NCI-H1694 treated with DMSO at 0.1 percent for 48 hours (cell line): ENCODE data around the gene GALNT3.
A peak's percentile ranks its signal among the peaks of the same experiment; 100 is the strongest.

Source experiments
- DNase-seq: peaks from one replicate; lab custom pipeline; 2025; lab: John Stamatoyannopoulos, UW

Gene GALNT3

DNA sequence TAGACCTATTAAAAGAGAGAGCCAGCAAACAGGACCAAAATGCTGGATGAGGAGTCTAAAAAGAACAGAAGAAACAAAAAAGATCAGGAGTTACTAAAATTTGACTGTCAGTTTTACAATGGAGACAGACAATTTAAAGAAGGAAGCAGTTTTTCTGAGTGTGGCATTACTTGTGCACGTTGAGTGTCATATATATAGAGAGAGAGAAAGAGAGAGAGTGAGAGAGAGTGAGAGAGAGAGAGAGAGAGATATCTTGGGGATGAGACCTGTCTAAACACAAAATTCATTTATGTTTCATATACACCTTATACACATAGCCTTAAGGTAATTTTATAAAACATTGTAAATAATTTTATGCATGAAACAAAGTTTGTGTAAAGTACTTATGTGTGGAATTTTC, 2.1 kb upstream of the GALNT3 start:
- no peak for DNase-seq

- DNase-seq, result no peak
These were observed 964 bp upstream of the GALNT3 start for GRCh38 chr2:165795011-165795410.

DNA sequence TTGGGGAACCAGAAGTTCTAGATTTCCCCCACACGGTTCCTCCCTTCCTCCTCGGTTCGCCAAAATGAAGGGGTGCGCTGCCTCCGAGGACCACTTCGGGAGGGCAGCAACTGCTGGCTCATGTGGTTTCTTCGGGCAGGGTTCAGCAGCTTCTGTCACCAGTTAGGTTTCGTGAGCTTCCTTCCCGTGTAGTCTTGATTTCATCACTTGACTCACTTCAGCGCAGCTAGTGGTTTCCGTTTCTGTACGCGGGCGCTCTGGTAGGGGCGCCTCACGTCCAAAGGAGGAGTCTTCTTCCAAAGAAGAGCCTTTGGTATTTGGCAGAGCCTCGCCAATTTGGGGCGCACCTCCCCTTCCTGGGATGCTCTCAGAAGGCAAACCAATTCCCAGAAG, 485 bp upstream of the GALNT3 start:
- no peak for DNase-seq

- no peak for DNase-seq
These were observed 777 bp downstream of the GALNT3 start for GRCh38 chr2:165793161-165793778.

DNA sequence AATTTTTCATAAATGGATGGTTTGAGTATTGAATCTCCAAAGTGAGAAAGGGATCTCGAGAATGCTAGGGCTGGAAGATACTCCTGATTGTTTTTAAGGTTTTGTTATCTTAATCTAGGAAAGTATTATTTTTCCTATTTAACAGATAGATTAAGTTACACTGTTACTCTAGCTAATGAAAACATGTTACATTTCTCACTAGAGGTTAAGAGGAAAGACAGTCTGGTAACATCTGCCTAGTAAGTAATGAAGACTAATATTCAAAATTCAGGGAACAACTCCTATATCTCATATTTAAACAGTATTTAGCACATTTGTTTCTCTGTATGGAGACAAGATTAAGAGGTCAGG, 2.0 kb downstream of the GALNT3 start:
- DNase-seq, result no peak

DNA sequence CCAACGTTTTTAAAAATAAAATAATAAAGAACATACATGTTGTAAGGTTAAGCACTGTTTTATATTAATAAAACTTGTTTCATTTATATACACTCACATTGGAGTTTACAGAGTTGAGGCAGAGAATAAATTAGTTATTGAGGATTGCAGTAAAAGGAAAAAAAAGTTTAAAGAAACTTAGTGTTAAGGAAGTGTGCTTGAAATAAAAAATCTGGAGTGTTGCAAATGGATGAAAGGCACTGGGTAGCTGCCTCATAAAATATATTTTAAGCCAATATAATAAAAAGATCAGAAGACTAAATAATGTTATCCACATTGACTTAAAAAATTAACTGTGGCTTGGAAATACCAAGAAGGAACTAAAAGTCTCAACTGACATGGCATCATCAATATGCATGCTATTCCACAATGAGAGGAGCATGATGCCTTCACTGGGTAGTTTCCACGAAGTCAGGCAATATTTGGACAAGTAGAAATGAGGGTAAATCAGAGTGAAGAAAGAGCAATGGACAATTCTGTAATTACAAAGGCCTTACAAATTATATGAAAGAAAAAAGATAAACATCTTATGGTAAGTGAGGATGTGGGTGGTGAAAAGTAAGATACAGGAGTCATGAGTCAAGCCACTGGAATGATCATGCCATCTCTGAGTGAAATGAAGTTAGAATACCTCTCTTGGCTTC, 2.5 kb downstream of the GALNT3 start:
- DNase-seq, result no peak

- no peak for DNase-seq
These were observed 3.6 kb downstream of the GALNT3 start for GRCh38 chr2:165790466-165790865.

- no peak for DNase-seq
These were observed 6.7 kb downstream of the GALNT3 start for GRCh38 chr2:165787334-165787733.

GRCh38 chr2:165779706-165780105, 14.3 kb downstream of the GALNT3 start:
- no peak for DNase-seq

DNA sequence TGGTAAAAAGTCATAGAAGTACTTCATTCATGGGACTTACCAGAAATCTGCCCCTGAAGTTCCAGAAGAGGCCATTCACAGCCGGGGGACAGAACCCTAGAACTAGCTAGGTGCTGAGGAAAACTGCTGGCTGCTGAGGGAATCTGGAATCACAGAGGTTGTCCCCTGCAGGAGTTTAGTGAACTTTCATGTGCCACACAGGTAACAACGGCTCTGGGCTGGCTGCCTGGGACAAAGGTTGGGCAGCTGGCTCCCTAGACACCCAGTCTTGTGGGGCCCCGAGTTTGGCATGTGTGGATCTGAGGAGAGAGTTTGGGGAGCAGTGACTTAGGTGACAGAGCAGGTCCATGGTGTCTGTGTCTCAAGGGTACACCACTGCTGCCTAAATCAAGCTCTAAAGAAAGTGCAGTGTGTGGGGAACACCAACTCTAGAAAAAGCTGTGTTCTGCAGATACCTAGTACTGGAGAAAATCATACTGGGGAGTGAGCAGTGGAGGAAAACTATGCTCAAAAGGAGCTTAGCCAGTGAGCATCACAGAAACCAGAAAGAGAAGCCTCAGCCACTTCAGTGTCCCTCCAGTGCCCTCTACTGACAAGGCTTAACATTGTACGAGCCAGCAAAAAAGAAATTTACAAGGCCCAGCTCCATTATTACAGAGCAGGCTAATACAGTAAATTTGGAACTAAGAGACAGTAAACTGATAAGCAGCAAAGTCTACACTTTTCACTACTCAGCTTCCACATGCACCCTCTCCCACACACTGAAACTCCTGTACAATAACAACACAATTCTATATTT, 15.2 kb downstream of the GALNT3 start:
- DNase-seq, result no peak

- no peak for DNase-seq
These were observed 15.9 kb downstream of the GALNT3 start for GRCh38 chr2:165778187-165778556.

DNA sequence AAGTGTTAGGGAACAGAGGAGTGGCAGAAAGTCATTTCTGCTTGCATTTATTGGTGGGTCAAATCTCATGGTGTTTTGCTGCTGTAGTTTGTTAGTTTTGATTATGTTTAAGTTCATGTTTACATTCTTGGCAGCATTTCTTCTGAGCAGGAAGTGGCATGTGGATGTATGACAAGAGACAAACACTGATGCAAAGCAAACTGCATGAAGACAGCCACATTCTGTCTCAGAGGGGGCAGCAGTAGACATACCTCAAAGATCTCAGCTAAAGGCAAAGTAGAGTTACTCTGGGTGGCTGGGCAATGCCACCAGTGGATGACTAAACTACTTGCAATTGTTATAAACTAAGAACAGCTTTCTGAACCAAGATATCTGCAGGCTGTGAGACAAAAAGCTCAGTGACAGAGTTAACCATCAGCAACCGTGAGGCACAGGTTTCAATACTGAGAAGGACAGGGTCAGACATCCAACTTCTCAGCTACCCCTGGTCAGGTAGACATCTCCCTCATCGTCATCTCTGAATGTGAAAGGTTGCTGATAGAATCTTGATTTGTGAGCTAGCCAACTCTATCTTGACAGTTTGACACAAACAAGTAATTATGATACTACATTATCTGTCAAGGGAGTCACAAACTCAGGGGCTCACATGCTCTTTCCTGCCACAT, 16.4 kb downstream of the GALNT3 start:
- no peak for DNase-seq

GRCh38 chr2:165776796-165777195, 17.3 kb downstream of the GALNT3 start:
- DNase-seq, result no peak

- DNase-seq, result no peak
These were observed 18.0 kb downstream of the GALNT3 start for GRCh38 chr2:165776013-165776412.

- no peak for DNase-seq
These were observed 20.4 kb downstream of the GALNT3 start for GRCh38 chr2:165773684-165774083.

DNA sequence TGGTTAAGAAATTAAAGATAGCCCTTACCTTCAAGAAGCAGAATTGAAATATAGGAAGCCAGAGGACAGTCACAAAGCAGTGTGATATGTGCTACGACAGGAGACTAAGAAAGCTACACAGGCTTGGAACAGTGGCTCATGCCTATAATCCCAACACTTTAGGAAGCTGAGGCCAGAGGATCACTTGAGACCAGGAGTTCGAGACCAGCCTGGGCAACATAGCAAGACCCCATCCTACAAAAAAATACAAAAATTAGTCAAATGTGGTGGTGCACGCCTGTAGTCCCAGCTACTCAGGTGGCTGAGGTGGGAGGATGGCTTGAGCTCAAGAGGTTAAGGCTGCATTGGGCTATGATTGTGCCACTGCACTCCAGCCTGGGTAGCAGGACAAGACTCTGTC, 21.9 kb downstream of the GALNT3 start:
- DNase-seq, result no peak

DNA sequence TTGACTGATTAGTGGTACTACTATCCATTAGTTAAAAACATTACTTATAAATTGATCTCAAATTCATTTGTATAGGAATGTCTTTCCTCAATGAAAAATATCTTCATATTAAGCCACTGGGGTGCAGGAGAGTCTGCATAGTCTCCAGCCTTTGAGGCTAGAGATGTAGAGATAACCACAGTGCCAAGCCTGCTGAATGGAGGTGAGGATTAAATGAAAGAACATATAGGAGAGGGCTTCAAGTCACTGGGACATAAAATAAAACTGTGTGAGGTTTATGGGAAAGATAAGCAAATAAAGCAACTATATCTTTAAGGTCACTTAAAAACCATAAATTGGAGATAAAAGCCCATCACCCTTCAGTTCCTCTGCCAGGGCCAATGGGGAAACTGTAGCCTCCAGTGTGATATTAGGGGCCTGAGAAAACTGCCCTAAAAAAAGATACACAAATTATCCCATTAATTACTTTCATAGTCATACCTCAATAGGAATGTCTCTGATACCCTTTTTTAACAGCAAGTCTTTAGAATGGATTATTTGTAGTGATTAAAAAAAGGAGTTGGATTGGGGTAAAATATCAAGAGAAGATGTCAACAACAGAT, 27.6 kb downstream of the GALNT3 start:
- no peak for DNase-seq

DNA sequence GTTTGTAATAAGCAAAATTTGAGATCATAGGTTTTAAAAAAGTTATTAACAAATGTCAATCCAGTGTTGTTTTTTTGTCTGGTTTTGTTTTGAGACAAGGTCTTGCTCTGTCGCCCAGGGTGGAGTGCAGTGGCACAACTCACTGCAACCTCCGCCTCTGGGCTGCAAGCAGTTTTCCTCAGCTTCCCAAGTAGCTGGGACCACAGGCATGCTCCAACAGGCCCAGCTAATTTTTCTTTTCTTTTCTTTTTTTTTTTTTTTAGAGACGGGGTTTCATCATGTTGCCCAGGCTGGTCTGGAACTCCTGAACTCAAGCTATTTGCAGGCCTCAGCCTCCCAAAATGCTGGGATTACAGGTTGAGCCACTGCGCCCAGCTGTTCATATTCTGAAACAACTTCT, 31.3 kb downstream of the GALNT3 start:
- DNase-seq, result no peak

DNA sequence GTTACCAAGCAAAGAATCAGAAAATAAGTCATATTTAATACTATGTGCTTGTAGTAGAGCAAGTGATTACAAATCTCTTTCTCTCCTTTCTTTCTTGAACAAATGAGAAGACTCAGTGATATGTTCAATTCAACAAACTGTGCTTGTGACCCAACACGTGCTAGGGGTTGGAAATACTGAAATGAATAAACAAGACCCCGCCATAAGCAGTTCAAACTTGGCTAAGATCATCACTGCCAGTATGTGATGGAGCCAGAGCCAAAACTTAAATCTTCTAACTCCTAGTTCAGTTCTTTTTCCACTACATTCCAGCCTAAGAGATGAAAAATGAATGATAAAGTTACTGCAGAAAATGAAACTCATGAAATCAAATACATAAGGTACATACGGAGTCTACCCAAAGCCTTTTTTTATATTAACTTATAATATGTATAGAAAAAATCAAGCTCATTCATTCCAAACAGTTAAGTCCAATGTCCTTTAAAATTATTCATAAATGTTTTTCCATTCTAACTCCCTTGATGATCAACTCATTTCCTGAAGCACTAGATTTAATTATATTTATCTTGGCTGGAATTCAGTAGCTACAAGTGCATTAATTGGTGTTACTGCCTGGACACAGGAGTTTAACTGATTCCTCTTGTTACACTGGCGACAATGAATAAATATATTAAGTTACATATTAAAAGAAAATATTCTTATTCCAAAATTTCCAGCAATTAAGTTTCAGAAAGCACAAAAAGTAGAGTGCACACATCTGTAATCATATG, 36.0 kb downstream of the GALNT3 start:
- peak; percentile 7 for DNase-seq

DNA sequence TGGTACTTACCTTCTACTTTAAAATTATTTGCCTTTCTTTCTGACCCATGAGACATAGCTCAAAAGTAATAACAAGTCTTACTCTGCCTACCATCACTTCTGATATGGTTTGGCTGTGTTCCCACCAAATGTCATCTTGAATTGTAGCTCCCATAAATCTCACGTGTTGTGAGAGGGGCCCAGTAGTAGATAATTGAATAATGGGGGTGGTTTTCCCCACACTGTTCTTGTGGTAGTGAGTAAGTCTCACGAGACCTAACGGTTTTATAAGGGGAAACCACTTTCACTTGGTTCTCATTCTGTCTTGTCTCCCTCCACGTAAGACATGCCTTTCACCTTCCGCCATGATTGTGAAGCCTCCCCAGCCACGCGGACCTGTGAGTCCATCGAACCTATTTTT, 47.5 kb downstream of the GALNT3 start:
- no peak for DNase-seq

GRCh38 chr2:165745916-165746315, 48.1 kb downstream of the GALNT3 start:
- no peak for DNase-seq

GRCh38 chr2:165743442-165743841, 50.6 kb downstream of the GALNT3 start:
- no peak for DNase-seq
